ENCODE results near the gene SLC9B1.
"Not testable (repeated sequence)": the region's sequence is repeated elsewhere in the genome, so short reads cannot be mapped to it uniquely, and the experiment has no call there.

SLC9B1 gene

DNA sequence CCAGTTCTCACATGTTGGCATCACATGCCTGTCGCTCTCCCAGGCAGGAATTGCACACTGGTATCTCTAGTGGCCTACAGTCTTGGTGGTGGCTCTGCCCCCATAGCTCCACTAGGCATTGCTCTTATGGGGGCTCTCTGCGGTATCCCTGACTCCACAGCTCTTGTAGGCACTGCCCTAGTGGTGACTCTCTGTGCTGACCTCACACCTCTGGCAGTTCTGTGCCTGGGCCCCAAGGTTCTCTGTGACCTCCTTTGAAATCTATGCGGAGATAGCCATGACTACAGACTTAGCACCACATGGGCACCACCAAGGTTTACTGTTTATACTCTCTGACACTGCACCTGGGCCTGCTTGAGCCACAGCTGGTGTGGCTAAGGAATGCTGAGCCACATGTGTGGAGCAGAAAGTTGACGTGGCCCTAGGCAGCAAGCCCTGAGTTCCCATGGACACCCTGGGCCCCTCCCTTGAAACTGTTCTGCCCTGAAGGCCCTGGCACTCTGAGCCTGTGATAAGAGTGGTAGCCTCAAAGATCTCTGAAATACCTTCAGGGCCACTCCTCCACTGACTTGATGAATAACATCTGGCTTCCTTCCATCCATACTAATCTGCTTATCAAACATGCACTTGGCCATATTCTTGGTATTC, 8.0 kb downstream of the SLC9B1 start:
- no peak for DNase-seq (ENCODE audit: low read depth in 2 of 2)

DNA sequence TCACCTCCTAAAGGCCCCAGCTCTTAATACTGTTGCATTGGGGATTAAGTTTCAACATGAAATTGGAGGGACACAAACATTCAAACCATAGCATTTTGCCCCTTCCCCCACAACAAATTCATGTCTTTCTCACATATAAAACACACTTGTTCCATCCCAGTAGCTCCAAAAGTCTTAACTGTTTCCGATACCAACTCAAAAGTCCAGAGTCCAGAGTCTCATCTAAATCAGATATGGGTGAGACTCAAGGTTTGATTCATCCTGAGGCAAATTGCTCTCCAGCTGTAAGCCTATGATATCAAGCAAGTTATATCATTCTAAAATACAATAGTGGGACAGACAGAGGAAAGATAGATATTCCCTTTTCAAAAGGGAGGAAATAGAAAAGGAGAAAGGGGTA, 8.7 kb downstream of the SLC9B1 start:
- DNase-seq (ENCODE audit: low read depth in 2 of 2) = no peak

DNA sequence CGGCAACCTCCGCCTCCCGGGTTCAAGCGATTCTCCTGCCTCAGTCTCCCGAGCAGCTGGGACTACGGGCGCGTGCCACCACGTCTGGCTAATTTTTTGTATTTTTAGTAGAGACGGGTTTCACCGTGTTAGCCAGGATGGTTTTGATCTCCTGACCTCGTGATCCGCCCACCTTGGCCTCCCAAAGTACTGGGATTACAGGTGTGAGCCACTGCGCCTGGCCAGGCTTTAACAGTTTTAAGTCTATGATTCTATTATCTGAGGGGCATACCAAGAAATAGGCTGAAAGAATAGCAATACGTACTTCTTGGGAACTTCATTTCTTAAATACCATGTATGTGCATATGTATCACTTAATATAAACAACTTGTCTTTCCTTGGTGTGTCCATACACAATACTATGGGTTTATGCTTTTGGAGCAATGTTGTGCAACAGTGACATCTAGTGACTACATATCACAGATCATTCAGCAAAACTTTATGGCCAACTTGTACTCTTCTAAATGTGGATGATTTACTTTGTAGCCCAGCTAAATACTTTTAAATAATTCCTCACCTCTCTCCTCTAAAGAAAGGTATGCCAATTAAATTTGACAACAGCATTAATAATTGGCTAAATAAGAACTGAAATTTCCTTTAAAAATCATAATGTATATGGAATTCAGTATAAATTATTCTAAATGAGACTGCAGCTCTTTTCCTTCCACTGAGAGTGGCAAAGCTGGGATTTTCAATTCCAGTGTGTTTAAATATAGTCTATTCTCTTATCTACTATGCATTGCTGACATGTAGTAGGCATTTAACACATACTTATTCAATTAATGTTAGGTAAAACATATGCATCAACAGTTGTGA, 10.4 kb downstream of the SLC9B1 start:
- no peak for DNase-seq (ENCODE audit: low read depth in 2 of 2)

DNA sequence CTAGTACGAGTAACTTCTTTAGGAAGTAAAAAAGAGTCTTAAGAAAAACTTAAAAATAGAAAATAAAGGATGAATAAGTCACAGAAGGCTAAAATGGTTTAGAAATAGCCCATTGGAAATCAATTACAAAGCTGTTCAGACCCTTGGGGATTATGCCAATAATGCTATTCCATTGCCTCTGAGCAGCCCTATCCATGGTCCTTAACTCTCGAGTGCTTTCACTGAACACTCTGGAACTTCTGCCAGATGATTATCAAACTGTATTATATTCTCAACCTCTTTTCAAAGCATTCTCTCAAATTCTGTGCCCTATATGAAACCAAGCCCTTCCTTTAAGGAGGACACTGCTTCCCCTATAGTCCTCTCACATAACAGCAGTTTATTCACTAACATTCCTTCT, 17.0 kb downstream of the SLC9B1 start:
- DNase-seq (ENCODE audit: low read depth in 2 of 2) = no peak

DNA sequence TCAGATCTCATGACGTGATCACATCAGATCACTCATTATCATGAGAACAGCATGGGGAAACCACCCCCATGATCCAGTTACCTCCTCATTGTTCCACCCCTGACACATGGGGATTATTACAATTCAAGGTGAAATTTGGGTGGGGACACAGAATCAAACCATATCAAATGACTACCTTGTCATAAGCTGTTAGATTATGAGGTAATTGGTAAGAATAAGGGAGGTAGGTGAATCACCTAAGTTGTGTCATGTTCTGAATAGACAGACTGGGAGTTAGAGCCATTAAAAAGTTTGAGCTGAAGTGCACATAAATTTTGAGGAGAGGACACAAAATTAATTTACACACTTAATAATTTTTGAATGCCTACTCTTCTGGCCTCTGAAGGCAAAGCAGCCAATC, 24.7 kb downstream of the SLC9B1 start:
- DNase-seq (ENCODE audit: low read depth in 2 of 2) = no peak

DNA sequence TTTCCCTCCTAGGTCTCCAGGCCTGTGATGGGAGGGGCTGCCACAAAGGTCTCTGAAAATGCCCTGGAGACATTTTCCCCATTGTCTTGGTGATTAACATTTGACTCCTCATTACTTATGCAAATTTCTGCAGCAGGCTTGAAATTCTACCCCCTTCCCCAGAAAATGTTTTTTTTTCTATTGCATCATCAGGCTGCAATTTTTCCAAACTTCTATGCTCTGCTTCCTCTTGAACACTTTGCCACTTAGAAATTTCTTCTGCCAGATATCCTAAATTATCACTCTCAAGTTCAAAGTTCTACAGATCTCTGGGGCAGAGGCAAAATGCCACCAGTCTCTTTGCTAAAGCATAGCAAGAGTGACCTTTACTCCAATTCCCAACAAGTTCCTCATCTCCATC, 25.5 kb downstream of the SLC9B1 start:
- not testable (repeated sequence) for DNase-seq (ENCODE audit: low read depth in 2 of 2)

DNA sequence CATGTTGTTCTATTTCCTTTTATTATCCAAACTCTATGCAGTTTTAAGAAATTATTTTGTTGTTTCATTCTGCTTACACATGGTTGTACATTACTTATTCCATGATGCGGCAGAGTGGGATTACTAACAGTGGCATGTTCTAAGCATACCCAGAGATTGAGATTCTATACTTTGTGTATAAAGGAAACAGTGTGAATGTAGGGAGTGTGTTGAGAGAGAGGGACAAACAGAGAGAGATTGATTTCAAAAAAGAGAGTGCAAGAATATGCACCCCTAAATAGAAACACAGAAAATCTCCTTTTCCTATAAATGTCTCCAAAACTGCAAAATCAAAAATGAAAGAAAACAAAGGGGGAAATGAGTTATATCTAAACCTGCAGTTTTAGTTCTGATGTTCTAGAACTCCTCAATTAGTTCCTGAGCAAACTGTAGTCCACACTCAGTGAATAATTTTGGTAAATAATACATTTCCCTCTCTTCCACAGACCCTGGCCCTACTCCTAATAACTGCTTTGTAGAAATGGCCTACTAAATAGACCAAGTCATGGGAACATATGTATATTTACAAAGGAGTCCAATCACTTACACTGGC, 31.0 kb downstream of the SLC9B1 start:
- DNase-seq (ENCODE audit: low read depth in 2 of 2) = no peak

DNA sequence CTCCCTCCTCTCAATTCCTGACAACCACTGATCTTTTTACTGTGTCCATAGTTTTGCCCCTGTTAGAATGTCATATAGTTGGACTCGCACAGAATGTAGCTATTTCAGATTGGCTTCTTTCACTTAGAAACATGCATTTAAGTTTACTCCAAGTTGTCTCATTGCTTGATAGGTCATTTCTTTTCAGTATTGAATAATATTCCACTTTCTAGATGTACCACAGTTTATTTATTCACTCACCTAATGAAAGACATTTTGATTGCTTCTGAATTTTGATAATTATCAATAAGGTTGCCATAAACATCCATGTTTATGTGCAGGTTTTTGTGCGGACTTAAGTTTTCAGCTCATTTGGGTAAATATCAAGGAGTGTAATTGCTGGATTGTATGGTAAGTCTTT, 38.5 kb downstream of the SLC9B1 start:
- DNase-seq (ENCODE audit: low read depth in 2 of 2) = no peak

DNA sequence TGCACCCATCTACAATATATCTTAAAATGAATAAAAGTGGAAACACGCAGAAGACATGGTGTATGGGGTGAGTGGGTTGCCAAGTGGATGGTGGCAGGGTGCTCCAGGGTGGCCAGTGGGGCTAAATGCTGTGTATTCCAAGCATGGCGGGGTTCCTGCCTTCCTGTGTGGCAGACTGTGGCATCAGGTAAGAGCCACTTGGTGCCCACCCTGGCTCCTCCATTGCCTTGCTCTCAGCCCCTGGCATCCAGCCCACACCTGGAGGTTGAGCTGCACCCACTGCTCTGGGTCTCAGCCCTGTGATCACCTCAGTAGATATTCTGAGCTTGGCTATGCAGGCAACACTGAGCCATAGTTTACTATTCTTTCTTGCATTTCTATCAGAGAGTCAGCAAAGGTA, 57.7 kb downstream of the SLC9B1 start:
- DNase-seq (ENCODE audit: low read depth in 2 of 2) = not testable (repeated sequence)

DNA sequence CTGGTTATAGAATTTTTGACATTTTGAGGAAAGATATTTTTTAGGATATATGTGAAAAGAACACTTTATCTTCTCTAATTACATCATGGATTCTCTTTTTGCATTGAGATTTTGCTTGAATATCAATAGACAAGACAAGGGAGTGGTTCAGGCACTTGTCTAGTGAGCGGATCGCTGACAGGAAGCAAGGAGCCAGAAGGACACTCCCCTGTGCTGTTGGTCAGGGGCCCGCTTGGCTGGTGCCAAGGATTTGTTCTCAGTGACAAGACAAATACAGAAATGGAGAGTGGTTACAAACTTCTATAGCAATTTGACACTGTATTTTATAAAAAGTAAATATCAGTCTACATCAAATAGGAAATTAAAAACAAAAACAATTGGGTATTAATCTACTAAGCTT, 60.0 kb downstream of the SLC9B1 start:
- DNase-seq (ENCODE audit: low read depth in 2 of 2) = no peak

DNA sequence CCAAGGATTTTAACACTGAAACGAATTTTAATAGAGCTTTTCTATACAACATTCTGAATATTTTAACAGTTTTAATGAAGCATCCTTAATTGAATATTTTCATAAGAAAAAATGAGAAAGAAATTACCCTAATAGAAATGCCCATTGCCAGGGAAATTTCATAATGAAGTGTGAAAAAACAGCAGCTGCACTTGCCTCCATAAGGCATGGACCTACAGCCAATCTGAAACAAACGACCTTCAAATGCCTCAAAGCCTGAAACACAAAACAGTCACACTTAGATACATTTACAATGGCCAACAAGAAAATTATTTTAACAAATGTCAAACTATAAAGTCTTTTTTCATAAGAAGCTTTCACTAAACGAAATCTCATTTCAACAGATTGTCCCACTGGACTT, 74.4 kb downstream of the SLC9B1 start:
- no peak for DNase-seq (ENCODE audit: low read depth in 2 of 2)

DNA sequence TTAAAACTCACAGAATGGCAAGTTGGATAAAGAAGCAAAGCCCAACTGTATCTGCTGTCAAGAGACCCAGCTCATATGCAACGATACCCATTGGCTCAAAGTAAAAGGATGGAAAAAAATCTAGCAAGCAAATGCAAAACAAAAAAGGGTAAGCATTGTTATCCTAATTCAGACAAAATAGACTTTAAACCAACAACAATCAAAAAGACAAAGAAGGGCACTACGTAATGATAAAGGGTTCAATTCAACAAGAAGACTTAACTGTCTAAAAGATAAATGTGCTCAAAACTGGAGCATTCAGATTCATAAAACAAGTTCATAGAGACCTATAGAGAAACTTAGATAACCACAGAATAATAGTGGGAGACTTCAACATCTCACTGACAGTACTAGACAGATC, 81.4 kb downstream of the SLC9B1 start:
- not testable (repeated sequence) for DNase-seq (ENCODE audit: low read depth in 2 of 2)

DNA sequence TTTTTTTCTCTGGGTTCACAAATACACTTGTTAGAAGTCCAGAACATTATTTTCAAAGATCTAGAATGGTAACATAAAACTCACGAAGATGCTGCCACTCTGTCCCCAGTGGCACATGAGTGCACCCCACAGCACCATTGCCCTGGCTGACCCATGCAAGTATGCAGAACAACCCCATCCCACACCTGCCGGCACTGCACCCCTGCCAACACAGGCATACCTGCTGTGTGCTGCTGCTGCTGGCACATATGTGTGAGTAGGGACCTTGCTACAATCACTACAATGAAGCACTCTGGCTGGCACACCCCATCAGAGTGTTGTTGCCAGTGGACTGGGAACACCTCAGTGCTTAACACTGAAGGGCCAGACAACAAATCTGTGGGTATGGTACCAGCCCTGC, 83.8 kb downstream of the SLC9B1 start:
- DNase-seq (ENCODE audit: low read depth in 2 of 2) = no peak

DNA sequence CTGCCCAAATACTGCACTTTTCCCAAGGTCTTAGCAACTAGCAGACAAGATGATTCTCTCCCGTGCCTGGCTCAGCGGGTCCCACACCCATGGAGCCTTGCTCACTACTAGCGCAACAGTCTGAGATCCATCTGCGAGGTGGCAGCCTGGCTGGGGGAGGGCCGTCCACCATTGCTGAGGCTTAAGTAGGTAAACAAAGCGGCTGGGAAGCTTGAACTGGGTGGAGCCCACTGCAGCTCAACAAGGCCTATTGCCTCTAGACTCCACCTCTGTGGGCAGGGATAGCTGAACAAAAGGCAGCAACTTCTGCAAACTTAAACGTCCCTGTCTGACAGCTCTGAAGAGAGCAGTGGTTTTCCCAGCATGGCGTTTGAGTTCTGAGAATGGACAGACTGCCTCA, 99.8 kb downstream of the SLC9B1 start:
- not testable (repeated sequence) for DNase-seq (ENCODE audit: low read depth in 2 of 2)

DNA sequence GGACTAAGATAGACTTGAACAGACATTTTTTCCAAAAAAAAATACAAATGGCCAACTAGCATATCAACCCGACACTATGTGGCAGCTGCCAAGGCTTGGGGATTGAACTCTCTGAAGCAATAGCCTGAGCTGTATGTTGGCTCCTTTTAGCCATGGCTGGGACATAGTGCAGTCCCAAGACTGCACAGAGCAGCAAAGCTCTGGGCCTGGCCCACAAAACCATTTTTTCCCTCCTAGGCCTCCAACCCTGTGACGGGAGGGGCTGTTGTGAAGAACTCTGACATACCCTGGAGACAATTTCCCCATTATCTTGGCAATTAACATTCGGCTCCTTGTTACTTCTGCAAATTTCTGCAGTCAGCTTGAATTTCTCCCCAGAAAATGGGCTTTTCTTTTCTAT, 100.6 kb downstream of the SLC9B1 start:
- DNase-seq (ENCODE audit: low read depth in 2 of 2) = no peak

DNA sequence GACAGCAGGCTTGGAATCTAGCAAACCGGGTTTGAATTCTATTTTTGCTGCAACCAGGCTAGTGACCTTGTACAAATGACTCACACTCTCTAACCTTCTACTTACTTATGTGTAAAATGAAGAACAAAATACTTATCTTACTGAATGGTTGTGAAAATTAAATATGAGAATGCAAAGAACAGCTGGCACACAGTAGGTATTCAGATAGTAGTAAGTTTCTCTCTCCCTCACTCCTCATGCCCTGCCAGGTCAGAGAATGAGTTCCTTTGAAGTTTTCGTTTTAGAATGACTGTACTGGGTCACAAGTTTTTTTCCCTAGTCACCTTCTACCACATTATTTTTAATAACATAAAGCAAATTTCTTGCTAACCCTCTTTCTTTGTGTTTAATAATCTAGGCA, 117.7 kb downstream of the SLC9B1 start:
- DNase-seq (ENCODE audit: low read depth in 2 of 2) = no peak

DNA sequence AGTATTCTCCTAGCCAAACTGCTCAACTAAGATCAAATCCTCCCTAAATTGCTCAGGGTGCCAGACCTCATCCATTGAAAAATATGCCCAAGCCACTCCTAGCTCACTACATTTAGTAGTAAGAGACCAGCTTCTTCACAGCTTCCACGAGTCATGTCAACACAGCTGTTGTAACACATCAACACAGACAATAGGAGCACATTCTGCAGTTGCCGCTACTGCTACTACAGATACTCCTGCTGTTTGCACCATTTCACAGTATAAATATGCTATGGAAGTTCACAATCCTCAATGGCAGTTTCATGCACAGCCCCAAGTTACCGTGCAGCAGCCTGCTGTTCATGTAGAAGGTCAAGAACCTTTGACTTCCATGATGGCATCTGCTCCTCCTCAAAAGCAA, 121.9 kb downstream of the SLC9B1 start:
- not testable (repeated sequence) for DNase-seq (ENCODE audit: low read depth in 2 of 2)

DNA sequence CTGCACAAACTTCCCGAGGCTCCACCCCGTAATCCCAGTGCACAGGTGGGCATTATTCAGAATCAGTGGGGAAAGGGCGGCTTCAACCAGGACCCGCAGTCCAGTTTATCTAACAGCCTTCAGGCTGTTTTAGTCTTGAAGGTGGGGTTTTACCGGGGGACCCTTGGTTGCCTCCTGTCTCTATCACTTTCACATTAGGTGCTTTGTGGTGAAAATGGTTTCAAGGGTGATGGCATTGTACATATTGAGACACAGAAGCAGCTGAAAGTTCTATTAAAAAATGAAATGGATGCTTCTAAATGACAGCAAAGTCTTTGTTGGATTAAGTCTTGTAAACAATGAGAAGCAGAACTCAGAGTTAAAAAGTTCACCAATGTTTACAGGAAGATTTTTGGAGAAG, 123.0 kb downstream of the SLC9B1 start:
- not testable (repeated sequence) for DNase-seq (ENCODE audit: low read depth in 2 of 2)

DNA sequence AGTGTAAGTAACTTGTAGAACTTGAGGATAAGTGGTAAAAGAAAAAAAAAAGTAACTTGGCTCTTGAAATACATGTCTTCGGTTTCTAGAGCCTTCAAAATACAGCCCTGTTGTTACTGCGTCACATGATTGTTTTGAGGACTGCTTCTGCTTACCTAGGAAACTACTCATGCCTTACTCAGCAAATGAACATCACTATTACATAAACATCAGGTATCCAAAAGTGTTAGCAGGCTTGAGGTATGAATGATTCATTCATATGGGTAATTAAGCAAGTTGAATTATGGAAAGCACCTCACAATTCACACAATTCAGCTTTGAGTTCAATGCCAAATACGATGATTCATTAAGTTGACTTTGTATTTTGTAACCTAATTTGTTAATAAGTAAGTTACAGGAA, 129.6 kb downstream of the SLC9B1 start:
- DNase-seq (ENCODE audit: low read depth in 2 of 2) = not testable (repeated sequence)

DNA sequence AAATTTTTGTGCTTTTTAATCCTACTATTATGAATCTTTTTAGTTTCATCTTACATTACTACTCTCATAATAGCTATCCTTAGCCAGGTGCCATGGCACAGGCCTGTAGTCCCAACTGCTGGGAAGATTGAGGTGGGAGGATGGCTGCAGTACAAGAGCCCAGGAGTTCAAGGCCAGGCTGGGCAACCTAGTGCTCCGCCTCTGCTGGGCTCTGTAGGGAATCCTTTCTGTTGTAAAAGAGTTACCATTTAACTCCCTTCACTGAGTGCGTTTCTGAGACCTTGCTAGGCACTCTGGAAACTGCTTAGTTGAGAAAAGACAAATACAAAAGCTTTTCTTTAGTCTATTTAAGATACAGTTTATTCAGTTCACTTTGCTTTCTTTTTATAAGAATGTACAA, 130.9 kb downstream of the SLC9B1 start:
- DNase-seq (ENCODE audit: low read depth in 2 of 2) = not testable (repeated sequence)

DNA sequence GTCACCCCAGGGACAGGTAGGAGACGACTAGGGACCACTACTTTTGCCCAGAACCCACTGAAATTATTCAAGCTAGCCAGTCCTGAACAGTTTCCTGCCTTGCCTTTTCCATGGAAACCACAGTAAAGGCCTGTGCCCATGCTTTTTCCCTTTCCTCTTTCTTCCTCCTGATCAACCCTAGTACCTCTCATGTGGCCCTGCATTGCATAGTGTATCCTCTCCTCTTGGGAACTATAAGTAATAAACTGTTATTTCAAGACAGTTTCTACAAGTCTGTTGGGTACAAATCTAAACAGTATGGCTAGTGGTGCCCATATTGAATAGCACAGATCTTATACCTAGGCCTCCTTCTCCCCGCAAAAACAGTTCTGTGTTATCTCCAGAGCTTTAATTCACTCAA, 136.2 kb downstream of the SLC9B1 start:
- no peak for DNase-seq (ENCODE audit: low read depth in 2 of 2)

DNA sequence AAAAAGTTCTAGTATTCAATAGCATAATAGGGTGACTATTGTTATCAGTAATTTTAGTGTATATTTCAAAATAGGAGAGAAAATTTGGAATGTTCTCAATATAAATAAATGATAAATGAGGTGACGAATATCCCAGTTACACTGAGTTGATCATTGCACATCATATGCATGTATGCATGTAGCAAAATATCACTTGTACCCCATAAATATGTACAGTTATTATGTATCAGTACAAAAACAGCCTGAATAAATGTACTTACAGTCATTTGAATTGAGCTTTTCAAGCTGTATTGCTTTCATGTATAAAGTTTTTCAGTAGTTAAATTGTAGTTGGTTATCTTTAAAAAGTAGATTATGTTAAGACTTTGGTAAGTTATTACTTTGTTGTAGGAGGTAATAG, 138.2 kb downstream of the SLC9B1 start:
- DNase-seq (ENCODE audit: low read depth in 2 of 2) = no peak

DNA sequence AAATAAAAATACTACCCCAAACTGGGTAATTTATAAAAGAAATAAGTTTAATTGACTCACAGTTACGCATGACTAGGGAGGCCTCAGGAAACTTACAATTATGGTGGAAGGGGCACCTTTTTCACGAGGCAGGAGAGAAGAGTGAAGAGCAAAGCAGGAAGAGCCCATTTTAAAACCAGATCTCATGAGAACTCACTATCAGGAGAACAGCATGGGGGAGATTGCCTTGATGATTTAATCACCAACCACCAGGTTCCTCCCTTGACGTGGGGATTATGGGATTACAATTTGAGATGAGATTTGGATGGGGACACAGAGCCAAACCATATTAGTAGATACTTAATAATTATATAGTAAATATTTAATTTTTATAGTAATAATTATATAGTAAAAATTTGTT, 140.6 kb downstream of the SLC9B1 start:
- DNase-seq (ENCODE audit: low read depth in 2 of 2) = no peak
